SK-N-MC (cell line): Measurements from ENCODE around the gene SMC5.
"Not testable (repeated sequence)": the region's sequence is repeated elsewhere in the genome, so short reads cannot be mapped to it uniquely, and the experiment has no call there.

Experiments
- DNase-seq: peaks from one replicate; pipeline ENCODE4 v3.0.0-alpha.2; 2011; ENCODE audit warnings: low read depth, low spot score
- H3K27ac ChIP-seq: fragments of 200-600 bp; sonication (generic); 2 replicates; pipeline ENCODE4 v1.5.1; 2016; ENCODE audit warnings: mixed run types
- H3K36me3 ChIP-seq: fragments of 200-600 bp; sonication (generic); 2 replicates; pipeline ENCODE4 v1.6.1; 2017; ENCODE audit warnings: antibody characterized with exemption, low read length, mixed read lengths; ENCODE audit not compliant: insufficient read depth
- H3K4me3 ChIP-seq: fragments of 200-600 bp; sonication (generic); 2 replicates; pipeline ENCODE4 v1.5.1; 2016
- H3K9ac ChIP-seq: fragments of 200-600 bp; sonication (generic); 2 replicates; pipeline ENCODE4 v1.8.0; 2017; ENCODE audit warnings: mixed run types, mixed read lengths; ENCODE audit not compliant: insufficient read length
- H3K9me3 ChIP-seq: fragments of 200-600 bp; sonication (generic); 2 replicates; pipeline ENCODE4 v1.6.1; 2017; ENCODE audit warnings: low read depth, mild to moderate bottlenecking, antibody characterized with exemption, low read length, moderate library complexity, mixed read lengths
- EZH2 ChIP-seq: fragments of 200-600 bp; sonication (generic); IDR thresholded peaks from one replicate; pipeline ENCODE4 v1.6.1; 2017; ENCODE audit warnings: antibody characterized with exemption
- FOXP2 ChIP-seq: optimal IDR thresholded peaks from 2 replicates; pipeline ENCODE3; 2011; ENCODE audit warnings: mild to moderate bottlenecking, moderate library complexity; ENCODE audit not compliant: insufficient read depth; ENCODE audit errors: extremely low read length, control extremely low read depth
- POLR2AphosphoS5 ChIP-seq: IDR thresholded peaks from 2 replicates; pipeline ENCODE4 v1.6.1; 2012; ENCODE audit warnings: mild to moderate bottlenecking, low read depth, low read length, borderline replicate concordance

The SMC5 gene

GRCh38 chr9:70400107-70400892 is 141.5 kb downstream of the SMC5 start:
- Histone ChIP-seq H3K36me3 (no peaks in the 10 kb centered on the region), H3K9ac (no peak overlapping the region), H3K27ac (no peak overlapping the region), H3K9me3 (no peaks in the 10 kb centered on the region), H3K4me3 (no peak overlapping the region)
- no peak for TF ChIP-seq EZH2
- TF ChIP-seq FOXP2 = no peak
- no peak for TF ChIP-seq POLR2AphosphoS5
- no peak for DNase-seq

- H3K4me3 ChIP-seq, H3K36me3 ChIP-seq, DNase-seq, H3K27ac ChIP-seq, H3K9ac ChIP-seq, H3K9me3 ChIP-seq: not testable (repeated sequence)
Observed at GRCh38 chr9:70401241-70401640, 142.5 kb downstream of the SMC5 start.

- Histone ChIP-seq H3K9ac (no peak overlapping the region), H3K36me3 (no peaks in the 10 kb centered on the region), H3K27ac (no peak overlapping the region), H3K4me3 (no peak overlapping the region), H3K9me3 (no peaks in the 10 kb centered on the region)
- TF ChIP-seq POLR2AphosphoS5 (no peak), FOXP2 (no peak)
- no peak for DNase-seq
Observed at GRCh38 chr9:70402213-70402612, 143.4 kb downstream of the SMC5 start.

GRCh38 chr9:70403166-70403565 is 144.4 kb downstream of the SMC5 start:
- Histone ChIP-seq H3K9ac (no peak overlapping the region), H3K27ac (no peak overlapping the region), H3K4me3 (no peak overlapping the region)

GRCh38 chr9:70403618-70404025 is 144.8 kb downstream of the SMC5 start:
- Histone ChIP-seq H3K36me3 (no peaks in the 10 kb centered on the region), H3K4me3 (no peak overlapping the region), H3K27ac (no peak overlapping the region), H3K9me3 (no peaks in the 10 kb centered on the region), H3K9ac (no peak overlapping the region)
- TF ChIP-seq FOXP2 (no peak), POLR2AphosphoS5 (no peak), EZH2 (no peak)
- no peak for DNase-seq

More at GRCh38 chr9:70403166-70403565, 144.4 kb downstream of the SMC5 start:
- Histone ChIP-seq H3K36me3 (no peaks in the 10 kb centered on the region), H3K9me3 (no peaks in the 10 kb centered on the region)
- no peak for TF ChIP-seq EZH2
- no peak for TF ChIP-seq FOXP2
- TF ChIP-seq POLR2AphosphoS5 = no peak
- DNase-seq = no peak

GRCh38 chr9:70404261-70404660 is 145.5 kb downstream of the SMC5 start:
- no peak overlapping the region for H3K9ac ChIP-seq
- H3K27ac ChIP-seq = no peak overlapping the region
- no peak for TF ChIP-seq EZH2
- TF ChIP-seq FOXP2 = no peak
- no peak for TF ChIP-seq POLR2AphosphoS5
- DNase-seq = no peak
- H3K4me3 ChIP-seq = no peak overlapping the region
- no peaks in the 10 kb centered on the region for H3K9me3 ChIP-seq
- H3K36me3 ChIP-seq = no peaks in the 10 kb centered on the region
